HG03095 (cell line): ENCODE measurements around the gene GYPC.
"Not testable (repeated sequence)": the region's sequence is repeated elsewhere in the genome, so short reads cannot be mapped to it uniquely, and the experiment has no call there.

Experiments
- ATAC-seq: cut with Tn5 transposase; IDR thresholded peaks from one replicate; pipeline ENCODE4 v1.9.1; 2021; ENCODE audit warnings: moderate library complexity; ENCODE audit not compliant: unreplicated experiment

Gene GYPC

GRCh38 chr2:126696644-126697520, 40.9 kb downstream of the GYPC start:
- ATAC-seq = no peak

GRCh38 chr2:126698376-126698775, 42.4 kb downstream of the GYPC start:
- no peak for ATAC-seq

GRCh38 chr2:126699018-126699417, 43.1 kb downstream of the GYPC start:
- no peak for ATAC-seq

GRCh38 chr2:126699716-126700581, 44.0 kb downstream of the GYPC start:
- no peak for ATAC-seq

DNA sequence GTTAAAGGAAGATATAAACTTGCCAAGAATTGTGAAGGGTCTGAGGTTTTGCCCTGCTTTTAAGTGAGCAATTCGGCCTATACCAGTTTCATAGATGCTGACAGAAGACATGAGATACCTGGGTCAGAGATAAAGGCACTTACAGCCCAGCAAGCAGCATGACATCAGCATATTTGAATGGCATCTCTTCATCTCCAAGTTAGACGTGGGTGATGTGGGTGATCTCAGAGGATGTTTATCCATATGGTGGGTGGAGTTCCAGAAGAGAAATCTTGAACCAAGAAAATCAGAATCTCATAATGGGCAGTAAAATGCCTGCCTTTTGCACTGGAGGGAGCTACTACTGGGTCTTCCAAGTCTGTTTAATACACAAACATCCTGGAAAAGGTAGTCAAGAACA, 44.7 kb downstream of the GYPC start:
- ATAC-seq = no peak

GRCh38 chr2:126703311-126703710, 47.4 kb downstream of the GYPC start:
- ATAC-seq = no peak

GRCh38 chr2:126704434-126705160, 48.6 kb downstream of the GYPC start:
- no peak for ATAC-seq

DNA sequence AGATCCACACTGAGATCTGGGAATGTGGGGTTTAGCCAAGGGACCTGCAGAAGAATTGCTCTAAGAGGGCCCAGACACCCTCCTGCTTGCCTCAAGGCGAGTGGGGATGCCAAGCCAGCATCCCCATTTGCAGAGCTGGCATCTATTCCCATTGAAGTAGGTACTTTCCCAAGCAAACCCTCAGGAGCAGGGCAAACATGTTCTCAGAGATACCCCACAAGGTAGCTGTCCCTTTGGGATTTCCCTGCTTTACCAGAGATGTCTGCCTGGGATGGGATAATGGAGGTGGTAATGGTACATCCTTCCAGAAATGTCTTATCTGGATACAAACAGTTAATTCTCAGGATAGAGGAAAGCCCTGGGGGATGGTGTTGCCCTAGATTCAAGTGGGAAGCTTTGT, 51.2 kb downstream of the GYPC start:
- ATAC-seq = no peak

DNA sequence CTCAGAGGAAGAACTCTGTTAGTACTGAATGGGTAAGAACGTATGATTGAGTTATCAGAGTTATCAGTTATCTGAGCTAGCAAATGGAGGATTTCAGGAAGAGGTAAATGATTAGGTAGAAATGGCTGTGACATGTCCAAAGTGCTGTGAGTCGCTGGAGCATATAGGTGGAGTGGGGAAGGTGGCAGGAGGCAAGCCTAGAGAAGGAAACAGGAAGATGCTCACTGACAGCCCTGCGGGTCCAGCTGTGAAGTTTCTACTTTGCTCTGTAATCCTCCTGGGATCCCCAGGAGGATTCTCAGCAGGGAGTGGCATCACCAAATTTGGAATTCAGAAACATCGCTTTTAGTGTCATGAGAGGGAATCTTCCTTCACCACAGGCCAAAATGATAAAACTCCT, 52.0 kb downstream of the GYPC start:
- no peak for ATAC-seq

GRCh38 chr2:126714191-126714965, 58.4 kb downstream of the GYPC start:
- no peak for ATAC-seq

DNA sequence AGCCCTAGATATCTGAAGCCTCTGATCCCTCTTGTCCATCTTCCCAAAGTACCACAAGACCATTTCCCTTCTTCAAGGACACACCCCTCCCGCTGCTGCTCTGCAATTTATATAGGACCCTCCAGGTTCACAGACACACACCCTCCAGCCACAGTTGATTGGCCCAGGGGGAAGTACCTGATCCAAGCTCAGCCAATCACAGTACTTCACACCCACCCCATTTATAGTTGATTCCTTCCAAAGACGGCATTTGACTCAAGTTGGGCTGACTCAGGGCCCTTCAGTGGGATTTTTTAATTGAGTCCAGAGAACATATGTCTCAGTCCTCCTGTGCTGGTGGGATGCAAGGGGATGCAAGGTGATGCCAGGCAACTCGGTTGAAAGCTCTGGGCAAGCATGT, 59.2 kb downstream of the GYPC start:
- ATAC-seq = no peak

- ATAC-seq = no peak
Observed at GRCh38 chr2:126715576-126716406, 59.8 kb downstream of the GYPC start.

DNA sequence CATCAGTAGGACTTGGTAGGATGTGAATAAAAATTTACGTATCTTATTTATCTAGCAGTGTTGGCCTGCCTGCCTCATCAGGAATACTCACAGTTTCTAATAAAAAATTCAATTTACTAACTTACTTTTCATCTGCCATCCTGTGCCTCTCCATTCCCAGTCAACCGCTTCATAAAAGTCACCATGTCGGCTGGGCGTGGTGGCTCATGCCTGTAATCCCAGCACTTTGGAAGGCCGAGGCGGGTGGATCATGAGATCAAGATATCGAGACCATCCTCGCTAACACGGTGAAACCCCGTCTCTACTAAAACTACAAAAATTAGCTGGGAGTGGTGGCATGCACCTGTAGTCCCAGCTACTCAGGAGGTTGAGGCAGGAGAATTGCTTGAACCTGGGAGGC, 61.3 kb downstream of the GYPC start:
- not testable (repeated sequence) for ATAC-seq

GRCh38 chr2:126717928-126718327, 62.0 kb downstream of the GYPC start:
- no peak for ATAC-seq

- ATAC-seq = no peak
Observed at GRCh38 chr2:126719191-126719832, 63.4 kb downstream of the GYPC start.

DNA sequence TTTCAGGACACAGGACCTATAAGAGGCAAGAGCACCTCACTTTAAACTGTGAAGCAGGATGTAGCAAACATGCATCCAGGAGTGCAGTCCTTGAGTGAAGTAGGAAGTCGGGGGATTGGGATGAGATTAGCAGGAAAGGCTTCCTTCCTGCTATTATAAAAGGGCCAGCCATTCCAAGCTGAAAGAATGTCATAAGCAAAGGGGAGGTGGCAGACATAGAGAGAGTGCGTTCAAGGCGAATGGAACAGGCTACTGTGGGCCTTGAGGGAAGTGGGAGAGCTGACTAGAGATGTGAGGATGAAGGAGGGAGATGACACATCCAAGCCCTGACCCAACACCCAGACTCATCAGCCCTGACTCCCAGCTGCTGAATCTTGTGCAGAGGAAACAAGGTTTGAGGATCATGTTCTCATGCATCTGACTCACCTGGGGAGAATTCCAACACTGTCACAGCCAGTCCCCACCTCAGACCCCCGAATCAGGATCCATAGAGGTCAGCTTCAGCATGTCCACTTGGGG, 63.9 kb downstream of the GYPC start:
- no peak for ATAC-seq

DNA sequence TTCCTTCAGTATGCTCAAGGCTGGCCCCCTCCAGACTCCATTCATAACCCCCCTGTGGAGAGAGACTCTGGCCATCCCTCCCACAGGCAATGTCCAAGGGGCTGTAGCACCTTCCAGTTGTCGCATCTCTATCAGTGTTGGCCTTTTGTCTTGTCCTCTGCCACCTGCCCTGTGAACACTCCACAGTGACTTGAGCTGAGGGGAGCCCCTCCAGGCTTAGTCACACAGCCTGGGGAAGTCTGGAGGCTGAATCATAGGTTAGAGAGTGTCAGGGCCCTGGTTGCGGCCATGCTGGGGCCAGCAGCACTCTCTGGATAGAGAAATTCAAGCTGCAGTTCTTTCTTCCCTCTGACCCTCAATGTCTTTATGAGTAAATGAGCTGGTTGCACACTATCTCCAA, 64.7 kb downstream of the GYPC start:
- ATAC-seq = no peak

- ATAC-seq = no peak
Observed at GRCh38 chr2:126722081-126722480, 66.1 kb downstream of the GYPC start.

DNA sequence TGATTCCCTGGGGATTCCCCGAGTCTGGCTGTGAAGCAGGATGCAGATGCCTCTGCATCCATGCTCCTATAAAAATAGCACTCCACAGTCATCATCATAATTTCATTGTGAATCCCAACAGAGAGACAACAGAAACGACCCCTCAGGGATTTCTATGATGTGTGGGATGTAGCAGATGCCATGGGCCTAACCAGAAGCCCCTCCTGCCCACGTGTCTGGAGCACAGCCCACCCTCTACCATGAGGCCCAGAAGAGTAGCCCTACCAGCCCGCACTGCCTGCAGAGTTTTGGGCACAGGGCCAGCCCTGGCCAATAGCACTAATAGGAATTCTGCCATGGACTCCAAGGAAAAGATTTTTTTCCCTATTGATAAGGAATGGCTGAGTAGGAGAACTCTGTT, 66.6 kb downstream of the GYPC start:
- ATAC-seq = no peak
